ENCODE measurements around the gene MSI2.
"Not testable (repeated sequence)": the region's sequence is repeated elsewhere in the genome, so short reads cannot be mapped to it uniquely, and the experiment has no call there.

- TF ChIP-seq EZH2 (IDR thresholded peaks at IDR 0.05); POLR2AphosphoS5 (IDR thresholded peaks at IDR 0.05; ENCODE audit: borderline replicate concordance, low read depth, low read length); FOXP2 (optimal IDR thresholded peaks at IDR 0.05; ENCODE audit: control extremely low read depth, extremely low read length, insufficient read depth): not testable (repeated sequence)
Measured at GRCh38 chr17:57222422-57222821, 33.9 kb upstream of the MSI2 start.

All from SK-N-MC (cell line).